ENCODE measurements around the gene CCDC71L.

CCDC71L gene

GRCh38 chr7:106623315-106623660 is 37.7 kb downstream of the CCDC71L start:
- DNase-seq, result no peak

DNA sequence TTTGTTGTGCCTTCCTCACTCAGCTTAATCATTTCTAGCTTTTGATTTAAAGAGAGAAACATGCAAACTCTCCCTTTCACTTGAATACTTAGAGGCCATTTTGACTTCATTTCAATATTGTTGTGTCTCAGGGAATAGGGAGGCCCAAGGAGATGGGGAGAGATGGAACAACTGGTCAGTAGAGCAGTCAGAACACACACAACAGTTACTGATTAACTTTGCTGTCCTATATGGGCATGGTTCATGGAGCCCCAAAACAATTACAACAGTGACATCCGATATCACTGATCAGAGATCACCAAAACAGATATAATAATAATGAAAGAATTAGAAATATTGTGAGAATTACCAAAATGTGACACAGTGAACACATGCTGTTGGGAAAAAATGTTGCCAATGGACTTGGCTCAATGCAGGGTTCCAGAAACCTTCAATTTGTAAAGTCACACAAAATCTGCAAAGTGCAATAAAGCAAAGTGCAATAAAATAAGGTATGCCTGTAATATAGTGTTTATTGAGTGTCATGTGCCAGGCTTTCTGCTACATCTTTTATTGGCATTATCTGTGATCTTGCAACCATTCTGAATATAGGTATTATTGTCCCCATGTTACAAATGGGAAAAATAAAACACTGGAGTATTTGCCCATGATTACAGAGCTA is 38.2 kb downstream of the CCDC71L start:
- DNase-seq, result no peak

GRCh38 chr7:106621393-106622132 is 39.4 kb downstream of the CCDC71L start:
- no peak for DNase-seq

GRCh38 chr7:106620676-106621075 is 40.3 kb downstream of the CCDC71L start:
- DNase-seq, result no peak

DNA sequence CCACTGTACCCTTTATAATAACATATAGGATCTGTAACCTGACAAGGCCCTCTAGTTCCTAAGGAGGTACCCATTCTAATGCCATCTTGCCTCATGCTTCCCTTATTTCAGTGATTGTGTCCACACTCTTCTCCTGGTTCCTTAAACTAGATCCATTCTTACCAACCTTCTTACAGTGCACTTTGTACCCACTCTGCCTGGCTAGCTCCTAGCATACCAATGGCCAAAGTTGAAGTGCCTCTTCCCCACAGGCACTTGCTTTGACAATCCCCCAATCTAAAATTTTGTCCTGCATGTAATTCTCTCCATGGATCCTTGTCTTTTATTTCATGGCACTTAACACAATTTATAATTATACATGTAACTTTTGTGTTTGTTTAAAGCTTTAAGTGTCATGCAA is 40.9 kb downstream of the CCDC71L start:
- DNase-seq, result no peak

DNA sequence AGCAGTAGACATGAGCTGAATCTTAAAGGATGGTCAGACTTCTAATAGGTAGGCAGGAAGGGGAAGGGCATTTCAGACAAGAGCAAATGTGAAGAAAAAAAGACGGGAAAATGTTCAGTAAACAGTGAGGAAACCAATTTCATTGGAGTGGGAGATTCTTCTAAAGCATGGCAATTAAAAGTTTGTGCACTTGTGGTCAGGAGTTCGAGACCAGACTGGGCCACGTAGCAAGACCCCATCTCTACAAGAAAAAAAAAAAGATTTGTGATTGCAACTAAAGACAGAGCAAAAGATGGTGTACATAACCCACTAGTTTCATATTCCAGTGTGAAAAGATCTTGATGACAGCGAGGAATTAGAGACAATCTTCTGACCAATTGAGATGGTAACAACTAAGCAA is 41.7 kb downstream of the CCDC71L start:
- no peak for DNase-seq

GRCh38 chr7:106618480-106618879 is 42.5 kb downstream of the CCDC71L start:
- no peak for DNase-seq

- no peak for DNase-seq
Measured at GRCh38 chr7:106617860-106618259, 43.1 kb downstream of the CCDC71L start.

GRCh38 chr7:106616708-106617051 is 44.3 kb downstream of the CCDC71L start:
- no peak for DNase-seq

GRCh38 chr7:106615808-106616707 is 44.9 kb downstream of the CCDC71L start:
- no peak for DNase-seq

DNA sequence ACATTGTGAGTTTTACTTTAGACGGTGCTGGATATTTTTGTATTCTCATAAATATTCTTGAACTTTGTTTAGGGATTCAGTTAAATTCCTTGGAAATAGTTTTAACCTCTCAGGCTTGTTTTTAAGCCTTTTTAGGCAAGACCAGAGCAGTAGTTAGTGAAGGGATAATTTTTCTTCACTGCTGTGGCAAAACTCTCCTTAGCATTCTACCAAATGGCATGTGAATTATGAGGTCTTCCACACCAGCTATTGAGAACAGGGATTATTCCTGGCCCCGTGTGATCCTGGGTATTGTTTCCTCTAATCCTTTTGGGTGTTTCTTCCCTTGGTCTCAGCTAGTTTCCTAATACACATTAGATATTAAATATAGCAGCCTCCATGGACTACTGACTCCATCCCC is 46.2 kb downstream of the CCDC71L start:
- no peak for DNase-seq

DNA sequence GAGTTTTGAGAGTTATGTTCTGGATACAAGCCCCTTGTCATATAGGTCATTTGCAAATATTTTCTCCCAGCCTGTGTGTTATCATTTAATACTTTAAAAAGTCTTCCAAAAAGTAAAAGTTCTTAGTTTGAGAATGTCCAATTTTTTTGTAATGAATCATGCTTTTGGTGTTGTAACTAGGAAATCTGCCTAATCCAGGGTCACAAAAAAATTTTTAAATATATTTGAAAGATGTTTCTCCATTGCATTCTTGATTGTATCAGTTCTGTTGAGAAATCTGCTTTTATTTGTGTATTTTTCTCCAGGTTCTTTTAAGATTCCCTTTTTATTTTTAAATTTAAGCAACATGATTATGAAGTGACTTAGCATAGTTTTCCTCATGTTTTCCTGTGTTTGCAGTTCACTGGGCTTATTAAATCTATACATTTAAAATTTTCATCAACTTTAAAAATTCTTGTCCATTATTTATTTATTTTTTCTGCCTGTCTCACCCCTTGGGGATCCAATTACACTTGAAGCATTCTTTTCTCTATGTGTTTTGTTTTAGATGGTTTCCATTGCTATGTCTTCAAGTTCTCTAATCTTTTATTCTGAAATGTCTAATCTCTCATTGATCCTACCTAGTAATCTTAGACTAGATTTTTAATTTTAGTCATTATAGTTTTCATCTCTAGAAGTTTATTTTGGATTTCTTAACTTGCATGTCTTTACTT is 47.0 kb downstream of the CCDC71L start:
- no peak for DNase-seq

- DNase-seq, result no peak
Measured at GRCh38 chr7:106613279-106613678, 47.7 kb downstream of the CCDC71L start.

DNA sequence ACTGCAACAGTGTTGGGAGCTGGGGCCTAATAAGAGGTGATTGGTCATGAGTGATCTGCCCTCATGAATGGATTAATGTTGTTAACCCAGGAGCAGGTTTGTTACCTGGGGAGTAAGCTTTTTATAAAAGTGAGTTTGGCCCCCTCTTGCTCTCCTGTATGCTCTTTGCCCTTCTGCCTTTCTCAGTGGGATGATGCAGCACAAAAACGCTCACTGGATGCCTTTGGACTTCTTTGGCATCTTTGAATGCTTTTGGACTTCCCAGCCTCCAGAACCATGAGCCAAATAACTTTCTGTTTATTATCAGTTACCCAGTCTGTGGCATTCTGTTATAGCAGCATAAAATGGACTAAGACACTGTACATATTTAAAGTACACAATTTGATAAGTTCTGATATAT is 48.5 kb downstream of the CCDC71L start:
- no peak for DNase-seq

DNA sequence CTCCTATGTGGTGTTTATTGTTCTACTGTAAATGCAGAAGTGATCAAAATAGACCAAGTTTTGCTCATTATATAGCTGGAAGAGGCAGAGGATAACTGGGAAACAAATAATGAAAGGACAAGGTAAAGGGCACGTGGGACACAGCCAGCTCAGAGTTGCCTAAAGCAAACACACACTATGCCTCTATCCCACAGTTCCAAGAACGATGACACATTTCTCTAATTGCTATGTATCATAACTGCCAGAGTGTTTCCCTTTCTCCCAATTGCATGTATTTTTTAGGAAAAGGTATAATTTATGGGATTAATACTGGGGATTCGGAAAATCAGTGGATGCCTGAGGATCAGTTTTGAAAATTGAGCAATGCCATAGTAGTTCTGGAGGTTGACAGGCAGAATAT is 49.0 kb downstream of the CCDC71L start:
- DNase-seq, result no peak

- no peak for DNase-seq
Measured at GRCh38 chr7:106610996-106611886, 49.7 kb downstream of the CCDC71L start.

- DNase-seq, result no peak
Measured at GRCh38 chr7:106609416-106609815, 51.5 kb downstream of the CCDC71L start.

- DNase-seq, result no peak
Measured at GRCh38 chr7:106608661-106609060, 52.3 kb downstream of the CCDC71L start.
